GM23338 (cell line): Measurements from ENCODE around the gene HELT.

Experiments
- CREB1 ChIP-seq: fragments of 250-450 bp; sonication (Bioruptor Pico); IDR thresholded peaks from 2 replicates; pipeline ENCODE4 v1.5.0; 2020; ENCODE audit warnings: low read depth, mild to moderate bottlenecking, moderate library complexity
- EZH2 ChIP-seq: fragments of 200-600 bp; sonication (generic); IDR thresholded peaks from one replicate; pipeline ENCODE4 v1.8.0; 2017; ENCODE audit warnings: antibody characterized with exemption, mild to moderate bottlenecking, low read depth; ENCODE audit not compliant: unreplicated experiment
- EZH2phosphoT487 ChIP-seq: fragments of 200-600 bp; sonication (generic); IDR thresholded peaks from one replicate; pipeline ENCODE4 v1.8.1; 2018; ENCODE audit warnings: antibody characterized with exemption; ENCODE audit not compliant: unreplicated experiment
- JUNB ChIP-seq: IDR thresholded peaks from one replicate; pipeline ENCODE4 v1.6.1; 2016; ENCODE audit warnings: antibody characterized with exemption; ENCODE audit not compliant: unreplicated experiment
- POLR2AphosphoS5 ChIP-seq: IDR thresholded peaks from 2 replicates; pipeline ENCODE4 v1.6.1; 2016; ENCODE audit warnings: antibody characterized with exemption, low read depth
- ZNF114 ChIP-seq: fragments of 250-450 bp; sonication (Bioruptor Pico); IDR thresholded peaks from 2 replicates; pipeline ENCODE4 v1.5.0; 2020; ENCODE audit warnings: mild to moderate bottlenecking, moderate library complexity
- TF ChIP-seq, protein P1 (sequence below), 2 experiments: fragments of 200-600 bp in 1 of 2; sonication (generic) in 1 of 2; conservative IDR thresholded peaks; 2 replicates each; pipeline versions ENCODE4 v1.5.1 to v1.6.1; 2016 to 2017; ENCODE audit warnings: antibody characterized with exemption in 2 of 2, low read depth in 2 of 2, mild to moderate bottlenecking in 2 of 2, moderate library complexity in 1 of 2
- TF ChIP-seq, protein P2 (sequence below): IDR thresholded peaks from one replicate; pipeline ENCODE4 v1.6.1; 2018; ENCODE audit warnings: antibody characterized with exemption; ENCODE audit not compliant: unreplicated experiment
- TF ChIP-seq, protein P3 (sequence below): IDR thresholded peaks from 2 replicates; pipeline ENCODE4 v1.6.1; 2016; ENCODE audit warnings: antibody characterized with exemption

DNA sequence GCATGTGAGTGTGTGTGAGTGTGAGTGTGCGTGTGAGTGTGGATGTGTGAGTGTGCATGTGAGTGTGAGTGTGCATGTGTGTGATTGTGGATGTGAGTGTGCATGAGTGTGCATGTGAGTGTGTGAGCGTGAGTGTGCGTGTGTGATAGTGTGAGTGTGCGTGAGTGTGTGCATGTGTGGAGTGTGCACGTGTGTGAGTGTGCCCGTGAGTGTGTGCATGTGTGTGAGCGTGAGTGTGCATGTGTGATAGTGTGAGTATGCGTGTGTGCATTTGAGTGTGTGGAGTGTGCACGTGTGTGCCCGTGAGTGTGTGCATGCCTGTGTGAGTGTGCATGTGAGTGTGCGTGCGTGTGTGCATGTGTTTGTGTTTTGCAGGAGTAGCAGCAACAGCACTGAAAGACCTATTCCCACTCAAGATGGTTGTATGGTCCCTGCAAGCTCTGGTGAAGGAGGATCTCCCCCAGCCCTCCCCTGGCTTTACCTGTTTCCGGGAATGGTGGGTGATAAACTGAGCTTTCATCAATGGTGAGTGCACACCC is 30.7 kb upstream of the HELT start:
- TF ChIP-seq EZH2, result no peak
- TF ChIP-seq POLR2AphosphoS5, result no peak
- TF ChIP-seq ZNF114 (CRISPR knock-in tag), result no peak
- TF ChIP-seq, protein P1, sequence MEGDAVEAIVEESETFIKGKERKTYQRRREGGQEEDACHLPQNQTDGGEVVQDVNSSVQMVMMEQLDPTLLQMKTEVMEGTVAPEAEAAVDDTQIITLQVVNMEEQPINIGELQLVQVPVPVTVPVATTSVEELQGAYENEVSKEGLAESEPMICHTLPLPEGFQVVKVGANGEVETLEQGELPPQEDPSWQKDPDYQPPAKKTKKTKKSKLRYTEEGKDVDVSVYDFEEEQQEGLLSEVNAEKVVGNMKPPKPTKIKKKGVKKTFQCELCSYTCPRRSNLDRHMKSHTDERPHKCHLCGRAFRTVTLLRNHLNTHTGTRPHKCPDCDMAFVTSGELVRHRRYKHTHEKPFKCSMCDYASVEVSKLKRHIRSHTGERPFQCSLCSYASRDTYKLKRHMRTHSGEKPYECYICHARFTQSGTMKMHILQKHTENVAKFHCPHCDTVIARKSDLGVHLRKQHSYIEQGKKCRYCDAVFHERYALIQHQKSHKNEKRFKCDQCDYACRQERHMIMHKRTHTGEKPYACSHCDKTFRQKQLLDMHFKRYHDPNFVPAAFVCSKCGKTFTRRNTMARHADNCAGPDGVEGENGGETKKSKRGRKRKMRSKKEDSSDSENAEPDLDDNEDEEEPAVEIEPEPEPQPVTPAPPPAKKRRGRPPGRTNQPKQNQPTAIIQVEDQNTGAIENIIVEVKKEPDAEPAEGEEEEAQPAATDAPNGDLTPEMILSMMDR (conservative IDR thresholded peaks at IDR 0.05; ENCODE audit: low read depth in 2 of 2), result no peak
- no peak for TF ChIP-seq EZH2phosphoT487
- TF ChIP-seq, protein P2, sequence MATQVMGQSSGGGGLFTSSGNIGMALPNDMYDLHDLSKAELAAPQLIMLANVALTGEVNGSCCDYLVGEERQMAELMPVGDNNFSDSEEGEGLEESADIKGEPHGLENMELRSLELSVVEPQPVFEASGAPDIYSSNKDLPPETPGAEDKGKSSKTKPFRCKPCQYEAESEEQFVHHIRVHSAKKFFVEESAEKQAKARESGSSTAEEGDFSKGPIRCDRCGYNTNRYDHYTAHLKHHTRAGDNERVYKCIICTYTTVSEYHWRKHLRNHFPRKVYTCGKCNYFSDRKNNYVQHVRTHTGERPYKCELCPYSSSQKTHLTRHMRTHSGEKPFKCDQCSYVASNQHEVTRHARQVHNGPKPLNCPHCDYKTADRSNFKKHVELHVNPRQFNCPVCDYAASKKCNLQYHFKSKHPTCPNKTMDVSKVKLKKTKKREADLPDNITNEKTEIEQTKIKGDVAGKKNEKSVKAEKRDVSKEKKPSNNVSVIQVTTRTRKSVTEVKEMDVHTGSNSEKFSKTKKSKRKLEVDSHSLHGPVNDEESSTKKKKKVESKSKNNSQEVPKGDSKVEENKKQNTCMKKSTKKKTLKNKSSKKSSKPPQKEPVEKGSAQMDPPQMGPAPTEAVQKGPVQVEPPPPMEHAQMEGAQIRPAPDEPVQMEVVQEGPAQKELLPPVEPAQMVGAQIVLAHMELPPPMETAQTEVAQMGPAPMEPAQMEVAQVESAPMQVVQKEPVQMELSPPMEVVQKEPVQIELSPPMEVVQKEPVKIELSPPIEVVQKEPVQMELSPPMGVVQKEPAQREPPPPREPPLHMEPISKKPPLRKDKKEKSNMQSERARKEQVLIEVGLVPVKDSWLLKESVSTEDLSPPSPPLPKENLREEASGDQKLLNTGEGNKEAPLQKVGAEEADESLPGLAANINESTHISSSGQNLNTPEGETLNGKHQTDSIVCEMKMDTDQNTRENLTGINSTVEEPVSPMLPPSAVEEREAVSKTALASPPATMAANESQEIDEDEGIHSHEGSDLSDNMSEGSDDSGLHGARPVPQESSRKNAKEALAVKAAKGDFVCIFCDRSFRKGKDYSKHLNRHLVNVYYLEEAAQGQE, result no peak
- TF ChIP-seq, protein P3, sequence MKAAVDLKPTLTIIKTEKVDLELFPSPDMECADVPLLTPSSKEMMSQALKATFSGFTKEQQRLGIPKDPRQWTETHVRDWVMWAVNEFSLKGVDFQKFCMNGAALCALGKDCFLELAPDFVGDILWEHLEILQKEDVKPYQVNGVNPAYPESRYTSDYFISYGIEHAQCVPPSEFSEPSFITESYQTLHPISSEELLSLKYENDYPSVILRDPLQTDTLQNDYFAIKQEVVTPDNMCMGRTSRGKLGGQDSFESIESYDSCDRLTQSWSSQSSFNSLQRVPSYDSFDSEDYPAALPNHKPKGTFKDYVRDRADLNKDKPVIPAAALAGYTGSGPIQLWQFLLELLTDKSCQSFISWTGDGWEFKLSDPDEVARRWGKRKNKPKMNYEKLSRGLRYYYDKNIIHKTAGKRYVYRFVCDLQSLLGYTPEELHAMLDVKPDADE, result no peak
- TF ChIP-seq CREB1 (CRISPR knock-in tag), result no peak
- no peak for TF ChIP-seq JUNB
